ENCODE results near the gene CDK10. TPM values are rescaled to one million over a fixed set of nuclear protein-coding genes. Genes with fewer than 3 reads are reported as not detected.
A peak's percentile ranks its signal among the peaks of the same experiment; 100 is the strongest.

The CDK10 gene
- total RNA-seq = 10 to 100 TPM; 35.0 to 72.2 (median 53.7) TPM
- long read RNA-seq, partial matches to known transcripts = 2 of 9 reads
- long read RNA-seq, other reads (novel, unspliced or antisense) = 6 of 9 reads

- ATAC-seq (peak; percentile 75 to 84 (median 80)), DNase-seq (peak; percentile 89 to 94 (median 92))
- Histone ChIP-seq H3K36me3 (peaks cover 0 to 18% (median 3%) of the 10 kb centered on the region in 4 donors), H3K4me1 (peaks cover 0 to 16% (median 9%) of the 10 kb centered on the region in 4 donors), H3K27ac (peak within 1 kb of the TSS; percentile 75 to 94 (median 91)), H3K27me3 (no peaks in the 10 kb centered on the region), H3K9me3 (no peaks in the 10 kb centered on the region), H3K4me3 (peak within 1 kb of the TSS; percentile 68 to 99 (median 97))
- WGBS (ENCODE audit: insufficient coverage, low coverage, low lambda C conversion rate, missing lambda C conversion rate) = under 1% methylated on average over 25 of the region's 67 CpGs
- intact Hi-C loops (cut with DNase I) = no loop called here
- TF ChIP-seq CTCF (IDR thresholded peaks at IDR 0.05) (no peak), POLR2A (IDR thresholded peaks at IDR 0.05) (peak; percentile 63)
Measured at GRCh38 chr16:89686520-89687091, at the start of gene CDK10. Gene CDK10, plus strand, starts transcription at chr16:89686689. Its CDS starts 22 bp downstream, at chr16:89686711.

- no peak for DNase-seq
- 45% methylated on average over 4 of the region's 10 CpGs for WGBS (ENCODE audit: insufficient coverage, low coverage, low lambda C conversion rate, missing lambda C conversion rate)
- Histone ChIP-seq H3K27ac (no peak overlapping the region), H3K9me3 (no peaks in the 10 kb centered on the region), H3K27me3 (no peaks in the 10 kb centered on the region), H3K4me1 (peaks cover 0 to 7% (median 0%) of the 10 kb centered on the region in 4 donors), H3K4me3 (no peak overlapping the region), H3K36me3 (no peaks in the 10 kb centered on the region)
- no peak for TF ChIP-seq POLR2A (IDR thresholded peaks at IDR 0.05)
- TF ChIP-seq CTCF (IDR thresholded peaks at IDR 0.05) = no peak
- ATAC-seq = no peak
- intact Hi-C loops (cut with DNase I) = no loop called here
Measured at GRCh38 chr16:89637379-89637778, 49.1 kb upstream of the CDK10 start.

- peaks cover 0 to 7% (median 0%) of the 10 kb centered on the region in 4 donors for H3K4me1 ChIP-seq
- ATAC-seq (no peak), DNase-seq (no peak)
- no peak overlapping the region for H3K27ac ChIP-seq
- no peak overlapping the region for H3K4me3 ChIP-seq
- WGBS (ENCODE audit: insufficient coverage, low coverage, low lambda C conversion rate, missing lambda C conversion rate) = 91% methylated on average over 3 of the region's 10 CpGs
- H3K9me3 ChIP-seq = no peaks in the 10 kb centered on the region
- intact Hi-C loops (cut with DNase I) = no loop called here
- no peaks in the 10 kb centered on the region for H3K36me3 ChIP-seq
- TF ChIP-seq POLR2A (IDR thresholded peaks at IDR 0.05) (no peak), CTCF (IDR thresholded peaks at IDR 0.05) (no peak)
- H3K27me3 ChIP-seq = no peaks in the 10 kb centered on the region
Measured at GRCh38 chr16:89638455-89638854, 48.0 kb upstream of the CDK10 start.

GRCh38 chr16:89639385-89639784, 47.1 kb upstream of the CDK10 start:
- Histone ChIP-seq H3K4me3 (no peak overlapping the region), H3K4me1 (peaks cover 0 to 7% (median 0%) of the 10 kb centered on the region in 4 donors), H3K27me3 (no peaks in the 10 kb centered on the region), H3K9me3 (no peaks in the 10 kb centered on the region), H3K36me3 (no peaks in the 10 kb centered on the region), H3K27ac (no peak overlapping the region)
- intact Hi-C loops (cut with DNase I) = no loop called here
- no peak for ATAC-seq
- 53% methylated on average over 3 of the region's 6 CpGs for WGBS (ENCODE audit: insufficient coverage, low coverage, low lambda C conversion rate, missing lambda C conversion rate)
- DNase-seq = no peak
- TF ChIP-seq CTCF (IDR thresholded peaks at IDR 0.05) = no peak
- no peak for TF ChIP-seq POLR2A (IDR thresholded peaks at IDR 0.05)

All from right lobe of liver (tissue), 6 donors.